ENCODE measurements around the gene ERC2.

ERC2 gene

GRCh38 chr3:55690177-55690576, 778.1 kb downstream of the ERC2 start:
- TF ChIP-seq, protein P1, sequence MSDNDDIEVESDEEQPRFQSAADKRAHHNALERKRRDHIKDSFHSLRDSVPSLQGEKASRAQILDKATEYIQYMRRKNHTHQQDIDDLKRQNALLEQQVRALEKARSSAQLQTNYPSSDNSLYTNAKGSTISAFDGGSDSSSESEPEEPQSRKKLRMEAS (IDR thresholded peaks at IDR 0.05; ENCODE audit: low read depth, low read length): no peak
- no peak for TF ChIP-seq POLR2A (IDR thresholded peaks at IDR 0.05; ENCODE audit: extremely low read depth, insufficient read length)
- DNase-seq (ENCODE audit: low read depth): no peak
- H3K4me3 ChIP-seq (ENCODE audit: low read depth, low read length): no peak overlapping the region

DNA sequence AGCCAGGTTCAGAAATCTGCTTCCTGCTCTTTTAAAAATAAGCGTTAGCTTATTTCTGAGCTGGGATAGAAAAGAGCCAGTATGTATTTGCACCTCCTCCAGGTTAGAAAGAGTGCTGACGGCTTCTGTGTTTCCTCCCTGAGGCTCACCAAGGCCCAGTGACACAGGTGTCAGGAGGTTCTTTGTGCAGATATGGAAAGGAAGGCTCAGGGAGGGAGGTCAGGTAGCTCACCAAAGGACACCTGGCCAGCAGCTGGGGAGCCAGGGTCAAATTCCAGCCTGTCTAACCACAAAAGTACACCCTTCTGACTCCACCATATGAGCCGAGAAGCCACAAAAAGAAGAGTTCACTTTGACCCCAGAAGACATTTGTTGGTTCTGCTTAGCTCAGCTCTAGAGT, 780.1 kb downstream of the ERC2 start:
- no peak for DNase-seq (ENCODE audit: low read depth)
- no peak for TF ChIP-seq POLR2A (IDR thresholded peaks at IDR 0.05; ENCODE audit: extremely low read depth, insufficient read length)
- TF ChIP-seq, protein P1 (IDR thresholded peaks at IDR 0.05; ENCODE audit: low read depth, low read length): no peak
- TF ChIP-seq, protein P2, sequence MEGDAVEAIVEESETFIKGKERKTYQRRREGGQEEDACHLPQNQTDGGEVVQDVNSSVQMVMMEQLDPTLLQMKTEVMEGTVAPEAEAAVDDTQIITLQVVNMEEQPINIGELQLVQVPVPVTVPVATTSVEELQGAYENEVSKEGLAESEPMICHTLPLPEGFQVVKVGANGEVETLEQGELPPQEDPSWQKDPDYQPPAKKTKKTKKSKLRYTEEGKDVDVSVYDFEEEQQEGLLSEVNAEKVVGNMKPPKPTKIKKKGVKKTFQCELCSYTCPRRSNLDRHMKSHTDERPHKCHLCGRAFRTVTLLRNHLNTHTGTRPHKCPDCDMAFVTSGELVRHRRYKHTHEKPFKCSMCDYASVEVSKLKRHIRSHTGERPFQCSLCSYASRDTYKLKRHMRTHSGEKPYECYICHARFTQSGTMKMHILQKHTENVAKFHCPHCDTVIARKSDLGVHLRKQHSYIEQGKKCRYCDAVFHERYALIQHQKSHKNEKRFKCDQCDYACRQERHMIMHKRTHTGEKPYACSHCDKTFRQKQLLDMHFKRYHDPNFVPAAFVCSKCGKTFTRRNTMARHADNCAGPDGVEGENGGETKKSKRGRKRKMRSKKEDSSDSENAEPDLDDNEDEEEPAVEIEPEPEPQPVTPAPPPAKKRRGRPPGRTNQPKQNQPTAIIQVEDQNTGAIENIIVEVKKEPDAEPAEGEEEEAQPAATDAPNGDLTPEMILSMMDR (IDR thresholded peaks at IDR 0.05; ENCODE audit: low read depth, low read length): no peak
- no peak for TF ChIP-seq MYC (IDR thresholded peaks at IDR 0.05; ENCODE audit: low read depth, low read length)
- no peak overlapping the region for H3K4me3 ChIP-seq (ENCODE audit: low read depth, low read length)

- TF ChIP-seq, protein P2 (IDR thresholded peaks at IDR 0.05; ENCODE audit: low read depth, low read length): no peak
- TF ChIP-seq MYC (IDR thresholded peaks at IDR 0.05; ENCODE audit: low read depth, low read length): no peak
- TF ChIP-seq, protein P1 (IDR thresholded peaks at IDR 0.05; ENCODE audit: low read depth, low read length): no peak
- no peak for TF ChIP-seq POLR2A (IDR thresholded peaks at IDR 0.05; ENCODE audit: extremely low read depth, insufficient read length)
- DNase-seq (ENCODE audit: low read depth): no peak
- no peak overlapping the region for H3K4me3 ChIP-seq (ENCODE audit: low read depth, low read length)
Measured at GRCh38 chr3:55687526-55687925, 780.7 kb downstream of the ERC2 start.

DNA sequence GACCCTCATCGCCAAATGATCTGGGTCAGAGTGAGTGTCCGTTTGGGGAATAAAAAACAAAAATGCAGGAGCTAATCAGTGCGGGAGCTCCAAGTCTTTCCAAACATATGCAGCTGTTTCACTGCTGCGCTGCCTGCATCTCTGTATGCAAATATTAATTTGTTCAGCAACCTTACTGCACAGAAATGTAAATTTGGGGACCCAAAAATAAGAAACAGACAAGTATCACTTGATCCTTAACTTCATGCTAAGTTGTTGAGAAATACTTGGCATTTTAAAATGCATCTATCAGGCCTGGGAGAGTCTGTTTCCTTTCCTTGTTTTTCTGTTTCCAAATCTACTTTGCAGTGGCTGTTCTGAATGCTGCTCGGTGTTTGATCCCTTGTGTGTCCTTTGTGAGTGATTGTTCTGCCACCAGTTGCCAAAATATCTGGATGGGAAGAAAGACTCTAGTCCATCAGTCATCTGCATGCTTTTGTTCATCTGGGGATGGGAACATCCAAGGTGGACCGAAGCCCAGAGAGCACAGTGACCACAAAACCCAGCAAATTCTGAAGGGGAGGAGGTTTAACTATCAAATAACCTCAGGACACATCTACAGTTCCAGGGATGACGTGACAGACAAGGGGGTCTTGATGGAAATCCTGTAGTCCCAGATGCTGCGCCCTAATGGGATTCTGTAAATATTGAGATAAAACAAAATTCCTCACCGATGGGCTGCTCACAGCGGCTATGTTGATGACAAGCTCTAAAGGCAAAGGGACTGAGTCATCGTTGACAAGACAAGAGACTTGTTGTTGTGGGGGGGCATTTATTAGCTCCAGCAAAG, 781.6 kb downstream of the ERC2 start:
- no peak for TF ChIP-seq MYC (IDR thresholded peaks at IDR 0.05; ENCODE audit: low read depth, low read length)
- TF ChIP-seq, protein P2 (IDR thresholded peaks at IDR 0.05; ENCODE audit: low read depth, low read length): no peak
- no peak for TF ChIP-seq POLR2A (IDR thresholded peaks at IDR 0.05; ENCODE audit: extremely low read depth, insufficient read length)
- TF ChIP-seq, protein P1 (IDR thresholded peaks at IDR 0.05; ENCODE audit: low read depth, low read length): no peak
- H3K4me3 ChIP-seq (ENCODE audit: low read depth, low read length): no peak overlapping the region
- no peak for DNase-seq (ENCODE audit: low read depth)

GRCh38 chr3:55683666-55684270, 784.5 kb downstream of the ERC2 start:
- no peak for DNase-seq (ENCODE audit: low read depth)
- TF ChIP-seq, protein P2 (IDR thresholded peaks at IDR 0.05; ENCODE audit: low read depth, low read length): no peak
- TF ChIP-seq, protein P1 (IDR thresholded peaks at IDR 0.05; ENCODE audit: low read depth, low read length): no peak
- TF ChIP-seq POLR2A (IDR thresholded peaks at IDR 0.05; ENCODE audit: extremely low read depth, insufficient read length) (no peak), MYC (IDR thresholded peaks at IDR 0.05; ENCODE audit: low read depth, low read length) (no peak)
- no peak overlapping the region for H3K4me3 ChIP-seq (ENCODE audit: low read depth, low read length)

GRCh38 chr3:55682461-55682860, 785.8 kb downstream of the ERC2 start:
- no peak for DNase-seq (ENCODE audit: low read depth)
- no peak overlapping the region for H3K4me3 ChIP-seq (ENCODE audit: low read depth, low read length)
- TF ChIP-seq MYC (IDR thresholded peaks at IDR 0.05; ENCODE audit: low read depth, low read length): no peak
- TF ChIP-seq, protein P2 (IDR thresholded peaks at IDR 0.05; ENCODE audit: low read depth, low read length): no peak
- TF ChIP-seq POLR2A (IDR thresholded peaks at IDR 0.05; ENCODE audit: extremely low read depth, insufficient read length): no peak
- TF ChIP-seq, protein P1 (IDR thresholded peaks at IDR 0.05; ENCODE audit: low read depth, low read length): no peak

All from NB4 (cell line).